ENCODE data around the gene CTNNA1.

- TF ChIP-seq CTCF (IDR thresholded peaks at IDR 0.05) (no peak), POLR2A (IDR thresholded peaks at IDR 0.05) (no peak)
Observed at GRCh38 chr5:138890644-138891043, 137.4 kb downstream of the CTNNA1 start.

Data from thyroid gland (tissue), 4 donors.